Gastroesophageal sphincter (tissue), 3 donors: ENCODE results near the gene NOS1AP.

Experiments
- CTCF ChIP-seq, 4 experiments: fragments of 200-600 bp in 2 of 4; fragments of 450-650 bp in 2 of 4; sonication (generic) in 1 of 4; IDR thresholded peaks; one replicate each; pipeline ENCODE4 v1.5.1; 2017 to 2019; ENCODE audit warnings: antibody characterized with exemption in 4 of 4, mild to moderate bottlenecking in 2 of 4, moderate library complexity in 2 of 4
- POLR2A ChIP-seq, 2 donors: fragments of 450-650 bp; IDR thresholded peaks; one replicate each; pipeline ENCODE4 v1.6.1; 2017; ENCODE audit warnings: antibody characterized with exemption in 2 of 2, mild to moderate bottlenecking in 2 of 2, moderate library complexity in 1 of 2
- POLR2AphosphoS5 ChIP-seq: sonication (generic); formaldehyde crosslinking; IDR thresholded peaks from one replicate; pipeline ENCODE4 v1.6.1; 2017; ENCODE audit warnings: antibody characterized with exemption

- no peak for TF ChIP-seq CTCF (IDR thresholded peaks at IDR 0.05)
- no peak for TF ChIP-seq POLR2AphosphoS5
- no peak for TF ChIP-seq POLR2A (IDR thresholded peaks at IDR 0.05)
Measured at GRCh38 chr1:162285149-162285561, 215.7 kb downstream of the NOS1AP start.
